HepG2 (cell line): ENCODE data around the gene DIAPH3.

ENCODE experiments used
- LRRFIP1 ChIP-seq: sonication (generic); formaldehyde crosslinking; conservative IDR thresholded peaks from 2 replicates; pipeline ENCODE4 v1.4.0; 2020; ENCODE audit warnings: missing genetic modification reagents
- MXI1 ChIP-seq: IDR thresholded peaks from 3 replicates; pipeline ENCODE4 v1.6.1; 2012; ENCODE audit warnings: low read depth, low read length, inconsistent platforms, borderline replicate concordance
- RAD21 ChIP-seq: fragments of 450-650 bp; formaldehyde crosslinking; IDR thresholded peaks from 2 replicates; pipeline ENCODE4 v1.5.0; 2020; ENCODE audit warnings: mild to moderate bottlenecking
- ZBTB7A ChIP-seq: sonication (generic); formaldehyde crosslinking; IDR thresholded peaks from 2 replicates; pipeline ENCODE4 v1.8.0; 2022; ENCODE audit warnings: mild to moderate bottlenecking, missing genetic modification reagents

- TF ChIP-seq RAD21 (CRISPR knock-in tag) = no peak
- no peak for TF ChIP-seq MXI1
- no peak for TF ChIP-seq ZBTB7A (CRISPR knock-in tag)
- TF ChIP-seq LRRFIP1 (CRISPR knock-in tag) = no peak
These were observed 63.9 kb downstream of the DIAPH3 start for GRCh38 chr13:60099631-60100420.
